SU-DHL-6 (cell line): ENCODE results near the gene EME2.

Source experiments
- CTCF ChIP-seq: fragments of 200-600 bp; sonication (generic); IDR thresholded peaks from one replicate; pipeline ENCODE4 v1.5.1; 2017; ENCODE audit warnings: antibody characterized with exemption, mild to moderate bottlenecking, low read length, moderate library complexity; ENCODE audit not compliant: insufficient read depth, poor library complexity, severe bottlenecking
- EZH2phosphoT487 ChIP-seq: fragments of 200-600 bp; sonication (generic), shearing (Covaris generic); conservative IDR thresholded peaks from 2 replicates; pipeline ENCODE4 v1.6.1; 2018; ENCODE audit warnings: mild to moderate bottlenecking, antibody characterized with exemption, low read length, moderate library complexity, mixed read lengths

GRCh38 chr16:1808691-1809090 is 36.1 kb downstream of the EME2 start:
- no peak for TF ChIP-seq CTCF
- TF ChIP-seq EZH2phosphoT487 = no peak
